Measurements from ENCODE around the gene SEC31B. TPM values are rescaled to one million over a fixed set of nuclear protein-coding genes. Genes with fewer than 3 reads are reported as not detected.

SEC31B gene
- total and polyA plus RNA-seq, 2 of the 8 experiments (the other 6 are each of a cell fraction or from before 2014, with no cell fraction given), result 4.1 to 5.3 TPM

DNA sequence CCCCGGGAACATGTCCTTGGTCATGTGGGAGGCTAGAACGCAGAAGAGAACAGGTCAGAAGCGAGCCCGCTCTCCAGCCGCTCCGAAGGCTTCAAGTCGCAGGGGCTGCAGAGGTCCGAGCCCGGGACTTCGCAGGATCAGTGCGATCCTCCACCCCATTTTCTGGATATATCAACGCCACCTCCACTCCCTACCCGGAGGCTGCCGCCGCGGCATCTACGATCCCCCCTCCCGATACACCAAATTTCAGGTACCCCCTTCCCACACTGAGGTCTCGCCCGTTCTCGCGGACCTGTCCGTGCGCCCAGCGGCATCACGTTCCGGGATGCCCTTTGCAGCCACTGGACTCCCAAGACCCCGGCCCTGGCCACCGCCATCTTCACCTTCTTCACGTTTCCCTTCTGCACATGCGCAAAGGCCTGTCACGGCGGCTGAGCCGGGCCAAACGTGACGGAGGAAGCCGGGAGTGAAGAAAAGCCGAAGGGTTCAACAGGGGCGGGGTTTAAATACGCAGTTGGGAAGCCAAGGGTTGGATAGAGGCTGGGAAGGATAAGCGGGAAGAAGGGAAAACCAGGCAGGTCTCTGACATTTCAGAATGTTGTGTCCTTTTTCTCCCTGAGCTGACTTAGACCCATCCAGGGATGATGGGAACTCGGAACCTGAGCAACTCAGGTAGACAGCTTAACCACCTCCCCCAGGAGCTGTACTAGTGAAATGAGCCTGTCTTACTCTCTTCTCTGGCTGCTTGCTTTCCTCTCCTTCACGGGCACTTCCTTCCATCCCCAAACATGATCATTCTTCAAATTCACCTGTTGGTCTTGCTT, 10.0 kb upstream of the SEC31B start, which contains the start of gene NDUFB8 (continued):
- TF ChIP-seq RNF2 (IDR thresholded peaks at IDR 0.05; ENCODE audit: borderline replicate concordance, low read depth, low read length, missing control alignments, poor library complexity, severe bottlenecking), result no peak
- peak; percentile 79 for TF ChIP-seq POLR2AphosphoS5 (IDR thresholded peaks at IDR 0.05; ENCODE audit: low read depth, low read length)
- TF ChIP-seq EGR1 (IDR thresholded peaks at IDR 0.05; ENCODE audit: borderline replicate concordance, low read depth, low read length), result no peak
- no peak for TF ChIP-seq CHD1 (IDR thresholded peaks at IDR 0.05; ENCODE audit: low read depth, low read length)
- TF ChIP-seq TAF1 (IDR thresholded peaks at IDR 0.05; ENCODE audit: low read depth, low read length), result peak; percentile 85
- TF ChIP-seq SP2 (IDR thresholded peaks at IDR 0.05; ENCODE audit: low read length), result no peak
- no peak for TF ChIP-seq ZNF274 (IDR thresholded peaks at IDR 0.05; ENCODE audit: borderline replicate concordance, extremely low read depth, low read length)
- TF ChIP-seq CHD2 (IDR thresholded peaks at IDR 0.05; ENCODE audit: low read length), result 0 out of 2 replicates have a peak, but pooled peaks have one; percentile 50
- TF ChIP-seq, protein P1, sequence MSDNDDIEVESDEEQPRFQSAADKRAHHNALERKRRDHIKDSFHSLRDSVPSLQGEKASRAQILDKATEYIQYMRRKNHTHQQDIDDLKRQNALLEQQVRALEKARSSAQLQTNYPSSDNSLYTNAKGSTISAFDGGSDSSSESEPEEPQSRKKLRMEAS (IDR thresholded peaks at IDR 0.05), result no peak; the same call in none of the 2 replicates
- TF ChIP-seq KDM4A (IDR thresholded peaks at IDR 0.05; ENCODE audit: low read depth, low read length, severe bottlenecking), result peak; percentile 94
- TF ChIP-seq, protein P2, sequence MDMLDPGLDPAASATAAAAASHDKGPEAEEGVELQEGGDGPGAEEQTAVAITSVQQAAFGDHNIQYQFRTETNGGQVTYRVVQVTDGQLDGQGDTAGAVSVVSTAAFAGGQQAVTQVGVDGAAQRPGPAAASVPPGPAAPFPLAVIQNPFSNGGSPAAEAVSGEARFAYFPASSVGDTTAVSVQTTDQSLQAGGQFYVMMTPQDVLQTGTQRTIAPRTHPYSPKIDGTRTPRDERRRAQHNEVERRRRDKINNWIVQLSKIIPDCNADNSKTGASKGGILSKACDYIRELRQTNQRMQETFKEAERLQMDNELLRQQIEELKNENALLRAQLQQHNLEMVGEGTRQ (IDR thresholded peaks at IDR 0.05; ENCODE audit: low read length), result no peak

Measured in H1 (cell line).